GM12892 (cell line): ENCODE data around the gene GRID1.

Source experiments
- POLR2A ChIP-seq: IDR thresholded peaks from 2 replicates; pipeline ENCODE4 v1.6.1; 2011; ENCODE audit warnings: low read depth, low read length, control low read depth
- TAF1 ChIP-seq: IDR thresholded peaks from 2 replicates; pipeline ENCODE4 v1.6.1; 2011; ENCODE audit warnings: low read depth, mild to moderate bottlenecking, control low read depth, low read length, borderline replicate concordance

- TF ChIP-seq POLR2A (no peak), TAF1 (no peak)
Observed at GRCh38 chr10:85789125-85789524, 577.5 kb downstream of the GRID1 start.
